H9 (cell line): ENCODE measurements around the gene OR2Z1. TPM values are rescaled to one million over a fixed set of nuclear protein-coding genes. Genes with fewer than 3 reads are reported as not detected.

Source experiments
- DNase-seq: peaks from one replicate; pipeline ENCODE4 v3.0.0-alpha.2; 2017
- H2AFZ ChIP-seq: one replicate; pipeline ENCODE4 v1.6.1; 2013; ENCODE audit warnings: mild to moderate bottlenecking, low read length, control low read depth, moderate library complexity
- H2AK5ac ChIP-seq: 2 replicates; pipeline ENCODE4 v1.6.1; 2013; ENCODE audit warnings: low read length, control low read depth, mixed read lengths; ENCODE audit not compliant: insufficient read length
- H2BK120ac ChIP-seq: one replicate; pipeline ENCODE4 v1.6.1; 2013; ENCODE audit warnings: low read depth, mild to moderate bottlenecking, low read length, control low read depth, inconsistent platforms; ENCODE audit not compliant: poor library complexity, severe bottlenecking
- H2BK12ac ChIP-seq: 2 replicates; pipeline ENCODE4 v1.6.1; 2013; ENCODE audit warnings: low read length, control low read depth, mixed read lengths, low read depth; ENCODE audit not compliant: insufficient read length
- H2BK15ac ChIP-seq: 2 replicates; pipeline ENCODE4 v1.6.1; 2013; ENCODE audit warnings: low read depth, low read length, control low read depth
- H2BK20ac ChIP-seq: one replicate; pipeline ENCODE4 v1.6.1; 2013; ENCODE audit warnings: low read depth, mild to moderate bottlenecking, low read length, control low read depth, inconsistent platforms; ENCODE audit not compliant: poor library complexity, severe bottlenecking
- H2BK5ac ChIP-seq: 2 replicates; pipeline ENCODE4 v1.6.1; 2013; ENCODE audit warnings: low read length, control low read depth, mixed read lengths; ENCODE audit not compliant: insufficient read length
- H3K14ac ChIP-seq: 2 replicates; pipeline ENCODE4 v1.6.1; 2013; ENCODE audit warnings: low read length, control low read depth; ENCODE audit not compliant: insufficient read depth
- H3K18ac ChIP-seq: 2 replicates; pipeline ENCODE4 v1.6.1; 2013; ENCODE audit warnings: low read depth, mild to moderate bottlenecking, mixed read lengths, low read length, control low read depth; ENCODE audit not compliant: insufficient read length
- H3K23ac ChIP-seq: 2 replicates; pipeline ENCODE4 v1.6.1; 2013; ENCODE audit warnings: low read length, control low read depth, mixed read lengths, low read depth; ENCODE audit not compliant: insufficient read length
- H3K23me2 ChIP-seq: 2 replicates; pipeline ENCODE4 v1.6.1; 2013; ENCODE audit warnings: low read depth, mild to moderate bottlenecking, mixed read lengths, low read length, control low read depth; ENCODE audit not compliant: insufficient read length, poor library complexity, severe bottlenecking
- H3K27ac ChIP-seq: 2 replicates; pipeline ENCODE4 v1.5.1; 2013; ENCODE audit warnings: low read length, control low read depth, mixed read lengths, low read depth; ENCODE audit not compliant: insufficient read length
- H3K27me3 ChIP-seq: 2 replicates; pipeline ENCODE4 v1.6.1; 2013; ENCODE audit warnings: low read length, control low read depth, inconsistent platforms; ENCODE audit not compliant: insufficient read depth
- H3K4ac ChIP-seq: 2 replicates; pipeline ENCODE4 v1.6.1; 2013; ENCODE audit warnings: low read depth, mild to moderate bottlenecking, control low read depth, inconsistent platforms, low read length, moderate library complexity
- H3K4me1 ChIP-seq: 2 replicates; pipeline ENCODE4 v1.6.1; 2013; ENCODE audit warnings: low read length, control low read depth, inconsistent platforms; ENCODE audit not compliant: insufficient read depth
- H3K4me2 ChIP-seq: 2 replicates; pipeline ENCODE4 v1.6.1; 2013; ENCODE audit warnings: low read length, control low read depth, mixed read lengths; ENCODE audit not compliant: insufficient read length, insufficient read depth
- H3K56ac ChIP-seq: 2 replicates; pipeline ENCODE4 v1.6.1; 2013; ENCODE audit warnings: low read depth, mild to moderate bottlenecking, mixed read lengths, low read length, control low read depth; ENCODE audit not compliant: insufficient read length
- H3K79me1 ChIP-seq: 2 replicates; pipeline ENCODE4 v1.6.1; 2013; ENCODE audit warnings: low read depth, mild to moderate bottlenecking, moderate library complexity, low read length, control low read depth, inconsistent platforms; ENCODE audit not compliant: insufficient read depth, poor library complexity, severe bottlenecking
- H3K79me2 ChIP-seq: 2 replicates; pipeline ENCODE4 v1.6.1; 2013; ENCODE audit warnings: low read length, control low read depth, inconsistent platforms; ENCODE audit not compliant: insufficient read depth
- H3K9ac ChIP-seq: 2 replicates; pipeline ENCODE4 v1.6.1; 2013; ENCODE audit warnings: low read length, control low read depth, mixed read lengths; ENCODE audit not compliant: insufficient read length; ENCODE audit errors: extremely low read depth
- H3K9me3 ChIP-seq: one replicate; pipeline ENCODE4 v1.6.1; 2013; ENCODE audit warnings: low read depth, low read length, inconsistent platforms; ENCODE audit not compliant: control insufficient read depth
- H3T11ph ChIP-seq: one replicate; pipeline ENCODE4 v1.6.1; 2013; ENCODE audit warnings: mild to moderate bottlenecking, low read length, control low read depth, inconsistent platforms
- H4K20me1 ChIP-seq: one replicate; pipeline ENCODE4 v1.6.1; 2013; ENCODE audit not compliant: control insufficient read depth, insufficient read length, insufficient read depth
- H4K5ac ChIP-seq: 2 replicates; pipeline ENCODE4 v1.6.1; 2013; ENCODE audit warnings: low read depth, mild to moderate bottlenecking, mixed read lengths, low read length, control low read depth; ENCODE audit not compliant: insufficient read length
- H4K8ac ChIP-seq: replicated peaks from 2 replicates; pipeline ENCODE4 v1.6.1; 2013; ENCODE audit warnings: low read length, control low read depth, mixed read lengths, low read depth; ENCODE audit not compliant: insufficient read length
- H4K91ac ChIP-seq: 2 replicates; pipeline ENCODE4 v1.6.1; 2013; ENCODE audit warnings: low read depth, mild to moderate bottlenecking, moderate library complexity, mixed read lengths, low read length, control low read depth; ENCODE audit not compliant: insufficient read length
- H3K27ac Mint-ChIP-seq, 3 experiments: 2 replicates in 2 of 3; 3 replicates in 1 of 3; pipeline ENCODE4 v1.8.0; 2020 to 2021; ENCODE audit warnings: mixed read lengths in 3 of 3, mild to moderate bottlenecking in 1 of 3, moderate library complexity in 1 of 3
- H3K27me3 Mint-ChIP-seq: 2 replicates; pipeline ENCODE4 v1.8.0; 2021; ENCODE audit warnings: low read depth, mild to moderate bottlenecking, moderate library complexity, mixed read lengths
- H3K36me3 Mint-ChIP-seq, 3 experiments: 2 replicates in 2 of 3; 3 replicates in 1 of 3; pipeline ENCODE4 v1.8.0; 2020 to 2021; ENCODE audit warnings: low read depth in 3 of 3, mixed read lengths in 3 of 3; ENCODE audit not compliant: insufficient read depth in 1 of 3
- H3K4me1 Mint-ChIP-seq, 2 experiments: 2 replicates each; pipeline ENCODE4 v1.8.0; 2020; ENCODE audit warnings: mixed read lengths in 2 of 2
- H3K4me3 Mint-ChIP-seq, 2 experiments: 2 replicates in 1 of 2; 3 replicates in 1 of 2; pipeline ENCODE4 v1.8.0; 2020 to 2021; ENCODE audit warnings: mild to moderate bottlenecking in 2 of 2, mixed read lengths in 2 of 2, moderate library complexity in 1 of 2
- H3K9me3 Mint-ChIP-seq, 2 experiments: 2 replicates in 1 of 2; 3 replicates in 1 of 2; pipeline ENCODE4 v1.8.0; 2020; ENCODE audit warnings: mild to moderate bottlenecking in 2 of 2, mixed read lengths in 2 of 2, moderate library complexity in 1 of 2
- WGBS: extraction: QIAGEN DNeasy Blood & Tissue Kit; methylation state at CpG from one replicate; pipeline ENCODE4 v1.1.7; 2013; ENCODE audit warnings: missing lambda C conversion rate, low lambda C conversion rate, mixed read lengths; ENCODE audit not compliant: insufficient read length; ENCODE audit errors: extremely low coverage; 5-methylcytosine and 5-hydroxymethylcytosine counted together
- total RNA-seq: library from RNA; stranded (reverse); gene quantifications from 2 replicates; pipeline ENCODE4 v1.2.1, GENCODE V29; 2021
- TF ChIP-seq, protein P1 (sequence below): fragments of 200-600 bp; sonication (generic); conservative IDR thresholded peaks from 3 replicates; pipeline ENCODE4 v1.8.0; 2021; ENCODE audit warnings: antibody characterized with exemption, mild to moderate bottlenecking

OR2Z1 gene
- total RNA-seq, 1 experiment from 2014 or later = not detected

DNA sequence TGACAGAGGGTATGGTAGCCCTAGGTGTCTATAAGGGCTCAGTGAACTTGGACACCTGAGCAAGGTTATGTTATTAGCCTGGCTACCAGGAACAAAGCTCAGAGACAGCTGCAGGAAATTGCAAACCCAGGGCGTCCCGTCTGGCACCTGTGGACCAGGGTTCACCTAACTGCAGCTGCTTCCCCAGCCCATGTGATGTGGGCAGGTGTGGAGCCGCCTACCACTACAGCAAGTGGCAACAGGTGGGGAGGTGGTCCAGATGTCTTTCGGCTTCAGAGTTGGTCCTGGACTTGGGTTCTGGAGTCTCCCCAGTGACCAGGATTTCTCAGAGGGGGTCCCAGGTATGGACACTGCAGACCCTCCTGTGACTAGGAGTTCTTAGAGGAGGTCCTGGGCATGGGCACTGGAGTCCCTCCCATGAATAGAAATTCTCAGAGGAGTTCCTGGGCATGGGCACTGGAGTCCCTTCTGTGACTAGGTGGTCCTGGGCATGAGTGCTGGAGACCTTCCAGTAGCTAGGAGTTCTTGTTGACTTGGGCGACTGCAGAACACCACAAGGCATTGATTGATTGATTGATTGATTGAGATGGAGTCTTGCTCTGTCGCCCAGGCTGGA lies 48.0 kb upstream of the OR2Z1 start:
- no peaks in the 10 kb centered on the region for H4K20me1 ChIP-seq
- H3K23me2 ChIP-seq = no peaks in the 10 kb centered on the region
- no peaks in the 10 kb centered on the region for H3K79me1 ChIP-seq
- no peak overlapping the region for H2AK5ac ChIP-seq
- no peak overlapping the region for H4K5ac ChIP-seq
- no peak overlapping the region for H2BK15ac ChIP-seq
- no peak overlapping the region for H4K8ac ChIP-seq
- no peak overlapping the region for H2BK120ac ChIP-seq
- peaks cover 3 to 6% (median 5%) of the 10 kb centered on the region in 3 experiments; a peak in 4 of 7 replicates for H3K36me3 Mint-ChIP-seq
- no peak overlapping the region for H3K27ac ChIP-seq
- H3K14ac ChIP-seq = no peak overlapping the region; the same call in 1 of the 2 replicates
- H2AFZ ChIP-seq = no peak overlapping the region
- DNase-seq = no peak
- no peak overlapping the region for H3K18ac ChIP-seq
- peaks cover 8% of the 10 kb centered on the region for H3K27me3 Mint-ChIP-seq
- no peaks in the 10 kb centered on the region for H3K4me1 ChIP-seq
- H3K4ac ChIP-seq = no peak overlapping the region
- H2BK12ac ChIP-seq = no peak overlapping the region
- no CpG with 5 or more reads among the region's 6 CpGs for WGBS
- no peak overlapping the region for H2BK5ac ChIP-seq
- no peak overlapping the region for H3K27ac Mint-ChIP-seq
- H3K9me3 ChIP-seq = no peaks in the 10 kb centered on the region
- TF ChIP-seq, protein P1, sequence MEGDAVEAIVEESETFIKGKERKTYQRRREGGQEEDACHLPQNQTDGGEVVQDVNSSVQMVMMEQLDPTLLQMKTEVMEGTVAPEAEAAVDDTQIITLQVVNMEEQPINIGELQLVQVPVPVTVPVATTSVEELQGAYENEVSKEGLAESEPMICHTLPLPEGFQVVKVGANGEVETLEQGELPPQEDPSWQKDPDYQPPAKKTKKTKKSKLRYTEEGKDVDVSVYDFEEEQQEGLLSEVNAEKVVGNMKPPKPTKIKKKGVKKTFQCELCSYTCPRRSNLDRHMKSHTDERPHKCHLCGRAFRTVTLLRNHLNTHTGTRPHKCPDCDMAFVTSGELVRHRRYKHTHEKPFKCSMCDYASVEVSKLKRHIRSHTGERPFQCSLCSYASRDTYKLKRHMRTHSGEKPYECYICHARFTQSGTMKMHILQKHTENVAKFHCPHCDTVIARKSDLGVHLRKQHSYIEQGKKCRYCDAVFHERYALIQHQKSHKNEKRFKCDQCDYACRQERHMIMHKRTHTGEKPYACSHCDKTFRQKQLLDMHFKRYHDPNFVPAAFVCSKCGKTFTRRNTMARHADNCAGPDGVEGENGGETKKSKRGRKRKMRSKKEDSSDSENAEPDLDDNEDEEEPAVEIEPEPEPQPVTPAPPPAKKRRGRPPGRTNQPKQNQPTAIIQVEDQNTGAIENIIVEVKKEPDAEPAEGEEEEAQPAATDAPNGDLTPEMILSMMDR = no peak
- no peaks in the 10 kb centered on the region for H3K4me1 Mint-ChIP-seq
- H4K91ac ChIP-seq = no peak overlapping the region
- no peaks in the 10 kb centered on the region for H3K79me2 ChIP-seq
- no peak overlapping the region for H3K56ac ChIP-seq
- H3K4me3 Mint-ChIP-seq = no peak overlapping the region
- H3K23ac ChIP-seq = no peak overlapping the region
- no peaks in the 10 kb centered on the region for H3K27me3 ChIP-seq
- no peak overlapping the region for H3K9ac ChIP-seq
- H3T11ph ChIP-seq = no peak overlapping the region
- peaks cover 11 to 42% of the 10 kb centered on the region in 2 experiments for H3K9me3 Mint-ChIP-seq
- no peak overlapping the region for H2BK20ac ChIP-seq
- H3K4me2 ChIP-seq = no peak overlapping the region
